ENCODE results near the gene GUCA2A. TPM values are rescaled to one million over a fixed set of nuclear protein-coding genes. Genes with fewer than 3 reads are reported as not detected.

Gene GUCA2A
- total and polyA plus RNA-seq, 8 donors, result 0.55 to 3.4 (median 1.1) TPM; not detected in 1

DNA sequence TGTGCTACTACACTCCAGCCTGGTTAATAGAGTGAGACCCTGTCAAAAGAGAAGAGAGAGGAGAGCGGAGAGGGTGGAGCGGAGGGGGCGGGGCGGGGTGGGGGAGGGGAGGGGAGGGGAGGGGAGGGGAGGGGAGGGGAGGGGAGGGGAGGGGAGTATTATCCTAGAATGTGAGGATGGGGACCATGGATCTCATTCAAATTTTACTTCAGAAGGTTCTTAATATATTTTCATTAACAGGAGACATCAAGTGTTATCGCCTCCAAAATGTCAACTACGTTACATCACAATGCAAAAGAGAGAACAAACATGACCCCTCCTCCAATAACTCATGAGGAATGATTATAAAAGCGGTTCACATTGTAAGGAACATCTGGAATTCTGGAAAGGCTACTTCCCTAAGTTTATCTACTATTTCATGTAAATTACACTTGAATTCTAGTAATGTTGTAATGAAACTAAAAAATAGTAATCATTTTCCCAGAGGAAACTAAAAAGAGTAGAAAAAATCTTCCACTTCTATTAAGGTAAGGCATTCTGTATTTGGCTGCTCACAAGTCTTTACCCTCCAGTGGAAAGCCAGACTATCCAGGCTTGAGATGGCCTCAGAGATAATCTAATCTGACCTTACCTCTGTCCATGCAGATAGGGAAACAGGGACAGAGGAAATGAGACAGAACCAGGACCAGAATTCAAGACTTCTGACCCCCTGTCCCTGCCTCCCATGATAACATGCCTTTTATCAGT is 18.8 kb upstream of the GUCA2A start:
- Histone ChIP-seq H3K27me3 (no peaks in the 10 kb centered on the region), H3K36me3 (peaks cover 0 to 9% (median 1%) of the 10 kb centered on the region in 3 donors), H3K9me3 (no peaks in the 10 kb centered on the region), H3K27ac (no peak overlapping the region), H3K4me1 (no peaks in the 10 kb centered on the region), H3K4me3 (no peak overlapping the region)
- no peak for FAIRE-seq
- no peak for ATAC-seq
- intact Hi-C loops (cut with DNase I), result no loop called here
- DNase-seq, result no peak
- WGBS, 2 donors, result 93 to 97% methylated on average over 3 of the region's 7 CpGs
- TF ChIP-seq, protein P1, sequence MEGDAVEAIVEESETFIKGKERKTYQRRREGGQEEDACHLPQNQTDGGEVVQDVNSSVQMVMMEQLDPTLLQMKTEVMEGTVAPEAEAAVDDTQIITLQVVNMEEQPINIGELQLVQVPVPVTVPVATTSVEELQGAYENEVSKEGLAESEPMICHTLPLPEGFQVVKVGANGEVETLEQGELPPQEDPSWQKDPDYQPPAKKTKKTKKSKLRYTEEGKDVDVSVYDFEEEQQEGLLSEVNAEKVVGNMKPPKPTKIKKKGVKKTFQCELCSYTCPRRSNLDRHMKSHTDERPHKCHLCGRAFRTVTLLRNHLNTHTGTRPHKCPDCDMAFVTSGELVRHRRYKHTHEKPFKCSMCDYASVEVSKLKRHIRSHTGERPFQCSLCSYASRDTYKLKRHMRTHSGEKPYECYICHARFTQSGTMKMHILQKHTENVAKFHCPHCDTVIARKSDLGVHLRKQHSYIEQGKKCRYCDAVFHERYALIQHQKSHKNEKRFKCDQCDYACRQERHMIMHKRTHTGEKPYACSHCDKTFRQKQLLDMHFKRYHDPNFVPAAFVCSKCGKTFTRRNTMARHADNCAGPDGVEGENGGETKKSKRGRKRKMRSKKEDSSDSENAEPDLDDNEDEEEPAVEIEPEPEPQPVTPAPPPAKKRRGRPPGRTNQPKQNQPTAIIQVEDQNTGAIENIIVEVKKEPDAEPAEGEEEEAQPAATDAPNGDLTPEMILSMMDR (IDR thresholded peaks at IDR 0.05), result no peak

DNA sequence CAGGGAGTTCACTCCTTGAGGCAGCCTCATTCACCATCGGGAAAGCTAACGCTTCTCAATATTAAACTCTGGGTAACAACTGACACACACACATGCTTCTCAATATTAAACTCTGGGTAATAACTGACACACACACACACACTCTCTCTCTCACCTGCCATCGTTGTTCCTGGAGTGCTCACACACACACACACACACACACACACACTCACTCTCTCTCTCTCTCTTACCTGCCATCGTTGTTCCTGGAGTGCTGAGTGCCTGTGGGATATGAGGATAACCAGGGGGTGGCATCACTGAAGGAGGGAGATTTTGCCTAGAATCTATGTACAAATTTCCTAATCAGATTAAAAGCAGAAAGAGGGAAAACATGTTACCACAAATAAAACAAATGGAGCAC is 17.1 kb upstream of the GUCA2A start:
- Histone ChIP-seq H3K9me3 (no peaks in the 10 kb centered on the region), H3K27ac (no peak overlapping the region), H3K36me3 (peaks cover 0 to 9% (median 0%) of the 10 kb centered on the region in 3 donors), H3K4me3 (no peak overlapping the region), H3K4me1 (peaks cover 0 to 5% (median 0%) of the 10 kb centered on the region in 3 donors), H3K27me3 (no peaks in the 10 kb centered on the region)
- intact Hi-C loops (cut with DNase I), result no loop called here
- DNase-seq (no peak), ATAC-seq (no peak), FAIRE-seq (no peak)
- TF ChIP-seq, protein P1 (IDR thresholded peaks at IDR 0.05), result no peak
- WGBS, 2 donors, result 71 to 79% methylated on average over 4 of the region's 4 CpGs

DNA sequence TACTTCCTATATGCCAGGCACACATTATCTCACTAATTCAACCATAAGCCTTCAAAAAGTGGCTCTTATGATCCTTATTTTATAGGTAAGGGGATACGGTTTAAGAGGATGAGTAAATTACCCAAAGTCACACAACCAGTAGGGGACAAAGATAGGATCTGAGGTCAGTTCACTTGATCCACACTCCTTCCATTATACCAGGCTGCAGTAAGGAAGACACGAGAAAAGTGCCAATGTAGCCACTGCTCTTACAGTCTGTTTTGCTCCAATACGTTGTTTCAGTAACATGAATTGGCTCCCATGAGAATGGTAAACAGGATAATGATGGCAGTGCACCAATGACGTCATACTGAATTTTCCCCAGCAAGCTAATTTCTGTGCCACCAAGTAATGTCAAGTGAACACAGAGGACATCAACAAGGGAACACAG is 15.4 kb upstream of the GUCA2A start:
- Histone ChIP-seq H3K27ac (no peak overlapping the region), H3K9me3 (no peaks in the 10 kb centered on the region), H3K4me1 (peaks cover 0 to 5% (median 0%) of the 10 kb centered on the region in 3 donors), H3K36me3 (peaks cover 0 to 9% (median 0%) of the 10 kb centered on the region in 3 donors), H3K4me3 (no peak overlapping the region), H3K27me3 (no peaks in the 10 kb centered on the region)
- TF ChIP-seq, protein P1 (IDR thresholded peaks at IDR 0.05), result no peak
- ATAC-seq (no peak), DNase-seq (no peak), FAIRE-seq (no peak)
- intact Hi-C loops (cut with DNase I), result loop anchor here in 1 of 3 donors (10.0 kb wide), 1 partner anchor 155 kb away; the partner anchor contains the start of gene FOXJ3
- WGBS, 2 donors, result 80 to 81% methylated on average over 4 of the region's 4 CpGs

DNA sequence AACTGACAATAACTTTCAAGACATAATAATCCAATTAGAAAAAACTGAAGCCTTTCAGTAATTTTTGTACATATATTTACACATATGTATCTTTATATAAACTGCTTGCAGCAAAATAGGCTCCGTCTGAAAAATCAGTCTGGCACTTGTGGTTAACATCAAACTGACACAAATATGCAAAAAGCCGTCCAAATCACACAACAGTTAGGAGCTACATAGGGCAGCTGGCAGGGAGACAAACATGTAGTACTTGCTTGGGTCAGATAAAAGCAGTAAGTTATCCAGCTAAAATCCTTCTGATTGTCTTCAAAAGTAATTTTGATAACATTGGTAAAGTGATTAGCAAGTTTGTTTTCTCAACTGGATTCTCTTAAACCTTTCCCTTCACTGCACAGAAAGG is 14.7 kb upstream of the GUCA2A start:
- peaks cover 0 to 9% (median 0%) of the 10 kb centered on the region in 3 donors for H3K36me3 ChIP-seq
- 9 to 11% methylated on average over 2 of the region's 2 CpGs for WGBS, 2 donors
- no peak for DNase-seq
- FAIRE-seq, result no peak
- H3K9me3 ChIP-seq, result no peaks in the 10 kb centered on the region
- no peak overlapping the region for H3K27ac ChIP-seq
- H3K27me3 ChIP-seq, result no peaks in the 10 kb centered on the region
- peak in 1 of 4 donors; percentile 24 for ATAC-seq
- intact Hi-C loops (cut with DNase I), result loop anchor here in 1 of 3 donors (10.0 kb wide), 1 partner anchor 156 kb away; the partner anchor contains the start of gene FOXJ3
- peaks cover 0 to 5% (median 0%) of the 10 kb centered on the region in 3 donors for H3K4me1 ChIP-seq
- no peak overlapping the region for H3K4me3 ChIP-seq
- TF ChIP-seq, protein P1 (IDR thresholded peaks at IDR 0.05), result no peak

DNA sequence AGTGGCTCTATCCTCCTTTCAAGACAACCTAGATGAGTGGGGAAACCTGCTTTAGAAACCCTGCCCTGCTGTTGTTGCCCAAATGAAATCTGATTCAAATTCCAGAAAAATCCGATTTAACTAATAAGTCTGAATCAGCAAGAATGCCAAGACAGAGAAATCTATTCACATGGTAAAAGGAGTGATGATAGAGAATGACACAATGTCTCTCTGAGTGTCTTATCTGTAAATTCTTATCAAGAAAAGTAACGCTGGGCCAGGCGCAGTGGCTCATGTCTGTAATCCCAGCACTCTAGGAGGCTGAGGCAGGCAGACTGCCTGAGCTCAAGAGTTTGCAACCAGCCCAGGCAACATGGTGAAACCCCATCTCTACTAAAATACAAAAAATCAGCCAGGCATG is 13.7 kb upstream of the GUCA2A start:
- 39 to 44% methylated on average over 3 of the region's 3 CpGs for WGBS, 2 donors
- no peak for FAIRE-seq
- ATAC-seq, result no peak
- no peak for DNase-seq
- H3K27ac ChIP-seq, result no peak overlapping the region
- H3K4me1 ChIP-seq, result peaks cover 6 to 14% (median 7%) of the 10 kb centered on the region in 3 donors
- peaks cover 0 to 9% (median 0%) of the 10 kb centered on the region in 3 donors for H3K36me3 ChIP-seq
- TF ChIP-seq, protein P1 (IDR thresholded peaks at IDR 0.05), result no peak
- H3K27me3 ChIP-seq, result no peaks in the 10 kb centered on the region
- intact Hi-C loops (cut with DNase I), result loop anchor here in 1 of 3 donors (10.0 kb wide), 1 partner anchor 157 kb away; the partner anchor contains the start of gene FOXJ3
- no peaks in the 10 kb centered on the region for H3K9me3 ChIP-seq
- no peak overlapping the region for H3K4me3 ChIP-seq
